HG03159 (cell line): Measurements from ENCODE around the gene ECI1.

ENCODE experiments used
- ATAC-seq: cut with Tn5 transposase; IDR thresholded peaks from one replicate; pipeline ENCODE4 v1.9.1; 2021; ENCODE audit warnings: mild to moderate bottlenecking, moderate library complexity; ENCODE audit not compliant: unreplicated experiment

ECI1 gene

GRCh38 chr16:2197765-2198164 is 53.6 kb downstream of the ECI1 start:
- no peak for ATAC-seq

GRCh38 chr16:2196981-2197511 is 54.3 kb downstream of the ECI1 start:
- ATAC-seq, result no peak

GRCh38 chr16:2196162-2196980 is 55.0 kb downstream of the ECI1 start, which contains the start of gene CASKIN1:
TSS of gene CASKIN1 (minus strand) at chr16:2196605. CDS start at chr16:2196432, 173 bp downstream.
- no peak for ATAC-seq

DNA sequence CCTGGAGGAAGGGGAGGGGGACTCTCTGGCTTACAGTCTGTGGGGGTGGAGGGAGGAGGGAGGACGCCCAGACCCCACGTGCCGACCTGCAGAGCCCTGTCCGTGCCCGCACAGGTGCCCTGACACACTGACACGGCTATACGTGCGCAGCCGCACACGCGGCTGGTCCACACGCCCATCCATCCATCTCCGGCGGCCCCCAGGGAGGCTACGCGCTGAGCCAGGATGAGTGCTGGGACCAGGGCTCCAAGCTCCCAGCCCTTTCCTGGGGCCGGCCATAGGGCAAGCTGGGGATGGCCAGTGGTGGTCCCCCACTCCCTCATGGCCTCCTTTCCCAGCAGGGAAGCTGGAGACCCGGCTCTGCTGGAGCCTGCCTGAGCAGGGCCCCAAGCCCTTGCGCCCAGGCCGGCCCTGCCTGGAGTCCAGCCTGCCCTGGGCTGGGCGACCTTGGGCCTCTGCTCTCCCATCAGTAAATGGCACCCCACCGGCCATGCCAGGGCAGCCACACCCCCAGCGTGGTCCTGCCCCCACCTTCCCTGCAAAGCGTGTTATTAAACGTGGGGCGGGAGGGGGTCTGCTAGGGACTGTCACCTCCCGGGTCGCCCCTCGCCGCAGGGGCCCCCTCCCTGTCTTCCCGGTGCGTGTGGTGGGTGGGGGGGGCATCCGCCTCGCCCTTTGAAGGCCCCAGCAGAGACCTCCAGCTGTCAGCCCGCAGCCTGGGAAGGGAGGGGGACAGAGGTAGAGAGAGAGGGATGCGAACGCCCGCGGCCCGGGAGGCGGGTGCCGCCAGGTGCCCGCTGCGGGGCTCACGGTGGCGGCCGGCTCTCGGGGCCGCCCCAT is 55.8 kb downstream of the ECI1 start:
- no peak for ATAC-seq

DNA sequence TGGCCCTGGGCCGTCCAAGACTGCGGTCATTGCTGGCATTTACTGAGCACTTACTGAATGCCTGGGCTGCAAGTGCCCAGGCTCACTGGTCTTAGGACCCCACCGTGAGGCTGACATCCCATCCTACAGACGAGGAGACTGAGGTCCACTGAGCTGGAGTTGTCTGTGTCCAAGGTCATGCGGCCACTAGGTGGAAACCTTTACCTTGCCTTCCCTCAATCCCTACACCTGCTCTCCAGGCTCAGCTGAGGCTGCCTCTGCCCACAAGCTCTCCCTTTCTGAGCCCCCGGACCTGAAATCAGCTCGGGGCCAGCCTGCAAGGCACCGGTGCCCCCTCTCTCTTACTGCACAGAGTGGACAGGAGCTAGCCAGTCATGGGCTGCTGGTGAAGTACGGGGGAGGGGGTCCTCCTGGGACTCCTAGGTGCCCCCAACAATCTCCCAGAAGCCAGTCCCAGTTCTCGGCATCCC is 56.5 kb downstream of the ECI1 start:
- no peak for ATAC-seq

DNA sequence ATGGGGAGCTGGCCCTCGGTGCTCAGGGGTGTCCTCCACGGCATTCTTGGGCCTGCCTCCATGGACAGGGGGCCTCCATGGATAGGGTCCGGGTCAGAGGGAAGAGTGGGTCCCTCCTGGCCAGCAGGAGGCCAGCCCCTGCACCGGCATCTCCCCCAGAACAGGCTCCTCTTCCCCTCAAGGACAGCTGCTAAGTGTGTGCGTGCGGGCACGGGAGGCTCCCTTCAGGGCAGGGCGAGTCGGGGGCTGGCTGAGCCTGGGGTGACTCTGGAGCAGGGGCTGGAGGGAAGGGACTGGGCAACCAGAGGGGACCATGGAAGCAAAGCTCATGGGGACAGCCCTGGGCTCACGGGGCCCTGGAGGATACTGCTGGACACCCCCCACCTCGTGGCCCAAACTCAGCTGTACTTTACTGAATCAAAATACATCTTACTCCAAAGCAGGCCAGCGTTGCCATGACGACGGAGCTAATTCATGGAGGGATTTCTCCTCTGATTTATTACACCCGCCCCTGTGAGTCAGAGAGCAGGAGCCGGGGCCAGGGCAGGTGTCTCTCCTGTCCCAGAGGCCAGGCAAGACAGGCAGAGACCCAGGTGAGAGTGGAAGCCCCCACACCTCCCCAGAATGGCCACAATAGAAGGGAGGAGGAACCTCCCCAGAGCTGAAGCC is 57.1 kb downstream of the ECI1 start:
- ATAC-seq, result no peak

DNA sequence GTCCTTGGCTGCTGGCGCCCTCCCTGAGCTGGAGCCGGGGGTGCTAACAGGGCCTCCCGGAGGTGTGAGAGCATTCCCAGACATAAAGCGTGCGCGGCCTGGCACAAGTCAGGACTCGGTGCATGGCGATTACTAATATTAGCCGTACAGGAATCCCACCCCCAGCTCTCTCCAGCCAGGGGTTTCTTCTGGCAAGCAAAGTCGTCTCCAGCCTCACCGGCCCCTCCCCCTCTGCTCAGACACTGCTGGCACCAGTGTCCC is 60.0 kb downstream of the ECI1 start:
- no peak for ATAC-seq

GRCh38 chr16:2190659-2191445 is 60.5 kb downstream of the ECI1 start:
- no peak for ATAC-seq

- ATAC-seq, result no peak
Observed at GRCh38 chr16:2190002-2190658, 61.3 kb downstream of the ECI1 start.
